GM12878 (cell line): ENCODE results near the gene STK10. TPM values are rescaled to one million over a fixed set of nuclear protein-coding genes. Genes with fewer than 3 reads are reported as not detected.

ENCODE experiments used
- ATAC-seq: fragments of 200-7000 bp; cut with Tn5 transposase; 3 replicates; pipeline ENCODE4 v1.9.1; 2020; ENCODE audit warnings: mild to moderate bottlenecking, moderate library complexity
- BruUV-seq: library from RNA; stranded (reverse); fragments of 400-500 nt; replicated peaks from 2 replicates; lab custom pipeline; 2021; lab: Mats Ljungman, UMichigan
- CTCF ChIA-PET: fragments of 300-600 bp; sonication (Branson Sonifier 250); formaldehyde crosslinking; extraction: SDS; loops from one replicate; lab custom pipeline; 2021; ENCODE audit warnings: inconsistent platforms; lab: Yijun Ruan, JAX
- POLR2A ChIA-PET: fragments of 350-600 bp; formaldehyde crosslinking; extraction: SDS; loops from one replicate; lab custom pipeline; 2021; ENCODE audit warnings: inconsistent platforms; lab: Charles Lee
- RAD21 ChIA-PET: fragments of 300-600 bp; sonication (Branson Sonifier 250); formaldehyde crosslinking; loops from one replicate; lab custom pipeline; 2023; ENCODE audit warnings: antibody characterized with exemption; ENCODE audit not compliant: unreplicated experiment; lab: Charles Lee
- SMC1A ChIA-PET: fragments of 300-600 bp; sonication (Branson Sonifier 250); formaldehyde crosslinking; loops from one replicate; lab custom pipeline; 2023; ENCODE audit not compliant: unreplicated experiment, uncharacterized antibody; lab: Charles Lee
- DNase-seq: peaks from one replicate; pipeline ENCODE4 v3.0.0-alpha.2; 2011; ENCODE audit warnings: low read depth, low spot score
- FAIRE-seq: peaks from 3 replicates; lab custom pipeline; 2011; peaks lifted over from hg19 to GRCh38; lab: Jason Lieb, UNC
- H2AFZ ChIP-seq: 2 replicates; pipeline ENCODE4 v1.6.0; 2011; ENCODE audit warnings: low read depth, low read length, control low read depth; ENCODE audit not compliant: control insufficient read depth
- H3K27ac ChIP-seq: 2 replicates; pipeline ENCODE4 v1.5.1; 2011; ENCODE audit warnings: control low read depth; ENCODE audit not compliant: control insufficient read depth, insufficient read depth
- H3K27me3 ChIP-seq, 2 experiments: replicated peaks in 1 of 2; 2 replicates each; pipeline versions ENCODE4 v1.6.0 to v1.6.1; 2011; ENCODE audit warnings: low read length in 1 of 2; ENCODE audit not compliant: control insufficient read depth in 2 of 2, insufficient read depth in 2 of 2
- H3K36me3 ChIP-seq, 2 experiments: 2 replicates each; pipeline ENCODE4 v1.5.1; 2011; ENCODE audit warnings: low read length in 1 of 2; ENCODE audit not compliant: control insufficient read depth in 2 of 2, insufficient read depth in 2 of 2
- H3K4me1 ChIP-seq: 2 replicates; pipeline ENCODE4 v1.6.1; 2011; ENCODE audit warnings: mild to moderate bottlenecking, low read length, moderate library complexity, mixed read lengths; ENCODE audit not compliant: control insufficient read depth, insufficient read depth
- H3K4me2 ChIP-seq: 2 replicates; pipeline ENCODE4 v1.6.0; 2011; ENCODE audit warnings: control low read depth; ENCODE audit not compliant: control insufficient read depth, insufficient read depth
- H3K4me3 ChIP-seq: fragments of 200-600 bp; sonication (generic); 2 replicates; pipeline ENCODE4 v1.5.1; 2016
- H3K79me2 ChIP-seq: 2 replicates; pipeline ENCODE4 v1.6.0; 2011; ENCODE audit warnings: low read length; ENCODE audit not compliant: control insufficient read depth, insufficient read depth
- H3K9ac ChIP-seq: 2 replicates; pipeline ENCODE4 v1.8.0; 2011; ENCODE audit warnings: low read length, control low read depth, mixed read lengths; ENCODE audit not compliant: control insufficient read depth, insufficient read depth
- H3K9me3 ChIP-seq: replicated peaks from 3 replicates; pipeline ENCODE4 v1.5.1; 2011; ENCODE audit warnings: mild to moderate bottlenecking, low read length; ENCODE audit not compliant: control insufficient read depth, insufficient read depth
- H4K20me1 ChIP-seq: 2 replicates; pipeline ENCODE4 v1.6.0; 2011; ENCODE audit not compliant: control insufficient read depth, insufficient read depth
- EP300 ChIP-seq, 2 experiments: fragments of 150-350 bp in 1 of 2; IDR thresholded peaks; 2 replicates each; pipeline ENCODE4 v1.6.1; 2011 to 2012; ENCODE audit warnings: low read depth in 2 of 2, low read length in 2 of 2, borderline replicate concordance in 1 of 2, improper control_type of control experiment in 1 of 2, inconsistent platforms in 1 of 2; ENCODE audit not compliant: control insufficient read depth in 1 of 2
- MEF2B ChIP-seq: fragments of 450-650 bp; IDR thresholded peaks from 2 replicates; pipeline ENCODE4 v1.6.1; 2018; ENCODE audit warnings: mild to moderate bottlenecking, moderate library complexity; ENCODE audit not compliant: partially characterized antibody, poor library complexity, severe bottlenecking
- MYB ChIP-seq: fragments of 150-350 bp; IDR thresholded peaks from 2 replicates; pipeline ENCODE4 v1.6.1; 2014; ENCODE audit warnings: mild to moderate bottlenecking, low read depth, low read length, borderline replicate concordance
- NBN ChIP-seq: fragments of 450-650 bp; IDR thresholded peaks from 2 replicates; pipeline ENCODE4 v1.6.1; 2016
- WGBS: methylation state at CpG from one replicate; pipeline ENCODE4 v1.1.6; 2016; ENCODE audit warnings: low lambda C conversion rate; ENCODE audit not compliant: insufficient replicate concordance, insufficient coverage; ENCODE audit errors: missing lambda C conversion rate; 5-methylcytosine and 5-hydroxymethylcytosine counted together
- in situ Hi-C: fragments of 300-500 bp; cut with MboI; formaldehyde crosslinking; loops from 9 replicates; pipeline ENCODE4 v1.14.3; 2018; ENCODE audit warnings: mixed read lengths
- intact Hi-C: fragments of 100-400 bp; cut with micrococcal nuclease; formaldehyde crosslinking; loops from one replicate; pipeline ENCODE4 v1.14.2; 2022; ENCODE audit not compliant: unreplicated experiment
- polyA plus RNA-seq, 11 experiments: library from polyadenylated mRNA; depleted of rRNA in 4 of 11; unstranded in 6 of 11; stranded (reverse) in 5 of 11; fragments of >200 nt; fragmentation: Nextera tagmentation in 4 of 11; fragmentation: Illumina TruSeq in 1 of 11; extraction: Ambion mirVana in 4 of 11; extraction: Trizol in 1 of 11; gene quantifications; 1 replicate in 1 of 11; 2 replicates in 10 of 11; pipeline versions ENCODE4 v1.2.1 to v1.2.3, GENCODE V29; 2011 to 2016; ENCODE audit warnings: inconsistent platforms in 2 of 11, missing spikeins in 2 of 11, low read depth in 1 of 11
- total RNA-seq, 4 experiments: library from RNA; depleted of rRNA in 3 of 4; stranded (reverse); fragments of >200 nt in 3 of 4; fragmentation: Illumina TruSeq in 1 of 4; extraction: Trizol in 1 of 4; gene quantifications; 2 replicates each; pipeline versions ENCODE4 v1.2.1 to v1.2.3, GENCODE V29; 2013 to 2021
- TF ChIP-seq, protein P1 (sequence below): fragments of 450-650 bp; IDR thresholded peaks from 2 replicates; pipeline ENCODE4 v1.6.1; 2016; ENCODE audit warnings: mild to moderate bottlenecking

STK10 gene
- total and polyA plus RNA-seq, 10 of the 15 experiments (the other 5 are each of a cell fraction or from before 2014, with no cell fraction given): 14.2 to 96.4 (median 50.6) TPM

DNA sequence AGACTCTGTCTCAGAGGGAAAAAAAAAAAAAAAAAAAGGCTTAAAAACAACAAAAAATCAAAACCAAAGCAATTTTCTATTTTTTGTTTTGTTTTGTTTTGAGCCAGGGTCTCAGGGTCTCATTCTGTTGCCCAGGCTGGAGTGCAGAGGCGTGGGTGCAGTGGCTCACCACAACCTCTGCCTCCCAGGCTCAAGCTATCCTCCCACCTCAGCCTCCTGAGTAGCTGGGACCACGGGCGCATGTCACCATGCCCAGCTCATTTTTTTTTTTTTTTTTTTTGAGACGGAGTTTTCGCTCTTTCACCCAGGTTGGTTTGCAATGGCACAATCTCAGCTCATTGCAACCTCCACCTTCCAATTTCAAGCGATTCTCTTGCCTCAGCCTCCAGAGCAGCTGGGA lies 5.7 kb downstream of the STK10 start:
- TF ChIP-seq MYB (no peak), MEF2B (no peak), NBN (no peak), EP300 (IDR thresholded peaks at IDR 0.05; ENCODE audit: borderline replicate concordance in 1 of 2, control insufficient read depth in 1 of 2, low read depth in 2 of 2, low read length in 2 of 2) (no peak)
- TF ChIP-seq, protein P1, sequence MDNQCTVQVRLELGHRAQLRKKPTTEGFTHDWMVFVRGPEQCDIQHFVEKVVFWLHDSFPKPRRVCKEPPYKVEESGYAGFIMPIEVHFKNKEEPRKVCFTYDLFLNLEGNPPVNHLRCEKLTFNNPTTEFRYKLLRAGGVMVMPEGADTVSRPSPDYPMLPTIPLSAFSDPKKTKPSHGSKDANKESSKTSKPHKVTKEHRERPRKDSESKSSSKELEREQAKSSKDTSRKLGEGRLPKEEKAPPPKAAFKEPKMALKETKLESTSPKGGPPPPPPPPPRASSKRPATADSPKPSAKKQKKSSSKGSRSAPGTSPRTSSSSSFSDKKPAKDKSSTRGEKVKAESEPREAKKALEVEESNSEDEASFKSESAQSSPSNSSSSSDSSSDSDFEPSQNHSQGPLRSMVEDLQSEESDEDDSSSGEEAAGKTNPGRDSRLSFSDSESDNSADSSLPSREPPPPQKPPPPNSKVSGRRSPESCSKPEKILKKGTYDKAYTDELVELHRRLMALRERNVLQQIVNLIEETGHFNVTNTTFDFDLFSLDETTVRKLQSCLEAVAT: 0 out of 2 replicates have a peak, but pooled peaks have one; percentile 22
- RAD21 ChIA-PET: interaction anchor here (0.6 to 7.4 kb wide), 6 partner anchors 9 to 71 kb away, joined by 3 to 65 read pairs (median 3); no protein-coding TSS in a partner anchor
- FAIRE-seq (no peak), ATAC-seq (no peak), DNase-seq (no peak)
- SMC1A ChIA-PET: interaction anchor here (0.6 to 10.5 kb wide), 3 partner anchors 21 to 138 kb away, joined by 3 to 165 read pairs (median 4); no protein-coding TSS in a partner anchor
- Histone ChIP-seq H3K9me3 (no peaks in the 10 kb centered on the region; the same call in 2 of the 3 replicates), H3K4me3 (0 out of 2 replicates have a peak overlapping the region, but pooled peaks have one; percentile 89), H3K27ac (no peak overlapping the region), H3K27me3 (no peaks in the 10 kb centered on the region), H3K36me3 (peaks cover under 1 to 9% of the 10 kb centered on the region in 2 experiments), H3K79me2 (peaks cover 96% of the 10 kb centered on the region), H4K20me1 (no peaks in the 10 kb centered on the region), H3K4me1 (peaks cover 62% of the 10 kb centered on the region), H3K9ac (no peak overlapping the region), H3K4me2 (no peak overlapping the region), H2AFZ (no peak overlapping the region)
- POLR2A ChIA-PET: interaction anchor here (0.6 to 6.7 kb wide), 5 partner anchors 8 to 790 kb away, joined by 3 to 104 read pairs (median 6); no protein-coding TSS in a partner anchor
- BruUV-seq: no TSS peak
- WGBS: 63% methylated on average over 4 of the region's 6 CpGs
- in situ Hi-C loops (no loop called here), intact Hi-C loops (loop anchor here (10.0 kb wide), 1 partner anchor 193 kb away; no protein-coding TSS in a partner anchor)
- CTCF ChIA-PET: interaction anchor here (1.7 kb wide), 1 partner anchor 71 kb away, joined by 3 read pairs; no protein-coding TSS in a partner anchor
